ENCODE data around the gene YTHDC2. TPM values are rescaled to one million over a fixed set of nuclear protein-coding genes. Genes with fewer than 3 reads are reported as not detected.

YTHDC2 gene
- 25.0 and 36.2 TPM in 2 replicates for total RNA-seq

GRCh38 chr5:113513384-113514288 lies at the start of gene YTHDC2:
YTHDC2 (plus strand) TSS chr5:113513694; CDS start chr5:113513896, 202 bp downstream.

GRCh38 chr5:113487781-113488644 lies 25.5 kb upstream of the YTHDC2 start, which contains the start of gene MCC:
MCC (minus strand) TSS chr5:113488453.

Other genes with a start within 250 kb of the YTHDC2 start
- not detected in 2 replicates for gene TSSK1B, start 78.7 kb upstream of the YTHDC2 start, total RNA-seq
- gene MCC, start 25.2 kb upstream of the YTHDC2 start, total RNA-seq = 38.3 and 49.5 TPM in 2 replicates